Esophagus muscularis mucosa (tissue), 4 donors: ENCODE results near the gene A2M. TPM values are rescaled to one million over a fixed set of nuclear protein-coding genes. Genes with fewer than 3 reads are reported as not detected.

Experiments used
- DNase-seq: peaks from one replicate; pipeline ENCODE4 v3.0.0-alpha.2; 2017; ENCODE audit errors: extremely low spot score
- H3K27ac ChIP-seq, 4 donors: fragments of 200-600 bp; sonication (generic); replicated peaks in 1 of 4; 1 replicate in 3 of 4; 2 replicates in 1 of 4; pipeline ENCODE4 v1.5.1; 2016 to 2019; ENCODE audit warnings: mild to moderate bottlenecking in 1 of 4
- H3K27me3 ChIP-seq, 4 donors: fragments of 200-600 bp; sonication (generic); one replicate each; pipeline versions ENCODE4 v1.5.1 to v1.6.0; 2016 to 2019
- H3K36me3 ChIP-seq, 4 donors: fragments of 200-600 bp; sonication (generic); one replicate each; pipeline ENCODE4 v1.5.1; 2016 to 2019
- H3K4me1 ChIP-seq, 4 donors: fragments of 200-600 bp; sonication (generic); one replicate each; pipeline ENCODE4 v1.5.1; 2016 to 2019
- H3K4me3 ChIP-seq, 4 donors: fragments of 200-600 bp; sonication (generic); 1 replicate in 2 of 4; 2 replicates in 2 of 4; pipeline ENCODE4 v1.5.1; 2016 to 2019; ENCODE audit warnings: mild to moderate bottlenecking in 4 of 4, moderate library complexity in 1 of 4
- H3K9me3 ChIP-seq, 4 donors: fragments of 200-600 bp; sonication (generic); 1 replicate in 3 of 4; 2 replicates in 1 of 4; pipeline ENCODE4 v1.5.1; 2016 to 2019
- CTCF ChIP-seq, 3 experiments: fragments of 200-600 bp in 2 of 3; fragments of 450-650 bp in 1 of 3; sonication (generic) in 2 of 3; IDR thresholded peaks; one replicate each; pipeline ENCODE4 v1.5.1; 2017 to 2019; ENCODE audit warnings: antibody characterized with exemption in 3 of 3, mild to moderate bottlenecking in 2 of 3, moderate library complexity in 1 of 3
- EP300 ChIP-seq: sonication (generic); formaldehyde crosslinking; IDR thresholded peaks from one replicate; pipeline ENCODE4 v1.6.1; 2017; ENCODE audit warnings: antibody characterized with exemption
- POLR2A ChIP-seq: fragments of 450-650 bp; IDR thresholded peaks from one replicate; pipeline ENCODE4 v1.6.1; 2017; ENCODE audit warnings: antibody characterized with exemption, moderate library complexity, mild to moderate bottlenecking, low read depth
- POLR2AphosphoS5 ChIP-seq, 2 donors: sonication (generic); formaldehyde crosslinking; IDR thresholded peaks; one replicate each; pipeline ENCODE4 v1.6.1; 2017; ENCODE audit warnings: antibody characterized with exemption in 2 of 2
- WGBS: methylation state at CpG from one replicate; pipeline ENCODE4 v1.1.5; 2018; 5-methylcytosine and 5-hydroxymethylcytosine counted together
- intact Hi-C: fragments of 100-400 bp; cut with DNase I; formaldehyde crosslinking; loops from one replicate; pipeline ENCODE4 v1.15.1; 2023
- total RNA-seq, 4 donors: library from RNA; depleted of rRNA; stranded (reverse); fragments of >200 nt; gene quantifications; one replicate each; pipeline versions ENCODE4 v1.1.0 to v1.2.1, GENCODE V29; 2016

A2M gene
- total RNA-seq, 4 donors from 2014 or later, result 271 to 678 (median 484) TPM

- intact Hi-C loops, result no loop called here
Measured at GRCh38 chr12:9077152-9078031, 38.3 kb downstream of the A2M start.

GRCh38 chr12:9076733-9077132, 39.0 kb downstream of the A2M start:
- intact Hi-C loops, result no loop called here

More at GRCh38 chr12:9077152-9078031, 38.3 kb downstream of the A2M start:
- TF ChIP-seq POLR2A (no peak), CTCF (IDR thresholded peaks at IDR 0.05) (no peak), EP300 (no peak), POLR2AphosphoS5 (IDR thresholded peaks at IDR 0.05) (no peak)
- Histone ChIP-seq H3K9me3 (no peaks in the 10 kb centered on the region), H3K27me3 (no peaks in the 10 kb centered on the region), H3K36me3 (peaks cover 56 to 99% (median 94%) of the 10 kb centered on the region in 4 donors), H3K27ac (no peak overlapping the region), H3K4me1 (no peaks in the 10 kb centered on the region), H3K4me3 (no peak overlapping the region)
- no peak for DNase-seq
- WGBS, result 92% methylated on average over 5 of the region's 5 CpGs

GRCh38 chr12:9075138-9075535, 40.6 kb downstream of the A2M start:
- no peaks in the 10 kb centered on the region for H3K4me1 ChIP-seq
- no peaks in the 10 kb centered on the region for H3K9me3 ChIP-seq
- H3K27ac ChIP-seq, result no peak overlapping the region
- no peaks in the 10 kb centered on the region for H3K27me3 ChIP-seq
- H3K36me3 ChIP-seq, result peaks cover 61 to 100% (median 98%) of the 10 kb centered on the region in 4 donors
- TF ChIP-seq EP300, result no peak
- no peak for TF ChIP-seq CTCF (IDR thresholded peaks at IDR 0.05)
- no peak for TF ChIP-seq POLR2AphosphoS5 (IDR thresholded peaks at IDR 0.05)
- no peak for TF ChIP-seq POLR2A
- intact Hi-C loops, result no loop called here
- 84% methylated on average over 1 of the region's 1 CpG for WGBS
- no peak overlapping the region for H3K4me3 ChIP-seq
- DNase-seq, result no peak

More at GRCh38 chr12:9076733-9077132, 39.0 kb downstream of the A2M start:
- no peaks in the 10 kb centered on the region for H3K27me3 ChIP-seq
- no peak overlapping the region for H3K4me3 ChIP-seq
- no peaks in the 10 kb centered on the region for H3K9me3 ChIP-seq
- WGBS, result 81% methylated on average over 4 of the region's 4 CpGs
- no peaks in the 10 kb centered on the region for H3K4me1 ChIP-seq
- H3K27ac ChIP-seq, result no peak overlapping the region
- DNase-seq, result no peak
- no peak for TF ChIP-seq POLR2AphosphoS5 (IDR thresholded peaks at IDR 0.05)
- TF ChIP-seq POLR2A, result no peak
- no peak for TF ChIP-seq EP300
- no peak for TF ChIP-seq CTCF (IDR thresholded peaks at IDR 0.05)
- H3K36me3 ChIP-seq, result peaks cover 61 to 99% (median 94%) of the 10 kb centered on the region in 4 donors

- TF ChIP-seq CTCF (IDR thresholded peaks at IDR 0.05) (no peak), EP300 (no peak), POLR2AphosphoS5 (IDR thresholded peaks at IDR 0.05) (no peak), POLR2A (no peak)
- intact Hi-C loops, result no loop called here
- H3K27me3 ChIP-seq, result no peaks in the 10 kb centered on the region
- no peak overlapping the region for H3K4me3 ChIP-seq
- 86% methylated on average over 10 of the region's 10 CpGs for WGBS
- H3K4me1 ChIP-seq, result no peaks in the 10 kb centered on the region
- H3K27ac ChIP-seq, result no peak overlapping the region
- H3K9me3 ChIP-seq, result no peaks in the 10 kb centered on the region
- DNase-seq, result no peak
- H3K36me3 ChIP-seq, result peaks cover 57 to 100% (median 98%) of the 10 kb centered on the region in 4 donors
Measured at GRCh38 chr12:9074484-9075137, 41.1 kb downstream of the A2M start.
